Ovary (tissue), 10 donors: Measurements from ENCODE around the gene RAB22A. TPM values are rescaled to one million over a fixed set of nuclear protein-coding genes. Genes with fewer than 3 reads are reported as not detected.

ENCODE experiments used
- DNase-seq, 5 donors: peaks; one replicate each; pipeline ENCODE4 v3.0.0-alpha.2; 2019 to 2020
- H3K27ac ChIP-seq, 2 donors: fragments of 200-600 bp; one replicate each; pipeline versions ENCODE4 v1.5.1 to v1.8.0; 2019 to 2022
- H3K27me3 ChIP-seq: fragments of 200-600 bp; one replicate; pipeline ENCODE4 v1.8.0; 2022
- H3K36me3 ChIP-seq: fragments of 200-600 bp; sonication (generic); one replicate; pipeline ENCODE4 v1.5.1; 2019
- H3K4me1 ChIP-seq: one replicate; pipeline ENCODE4 v1.8.1; 2013; ENCODE audit warnings: mild to moderate bottlenecking, moderate library complexity; ENCODE audit not compliant: insufficient read depth
- H3K4me3 ChIP-seq: fragments of 200-600 bp; sonication (generic); one replicate; pipeline ENCODE4 v1.5.1; 2017
- H3K9me3 ChIP-seq, 2 donors: fragments of 200-600 bp in 1 of 2; sonication (generic) in 1 of 2; one replicate each; pipeline versions ENCODE4 v1.5.1 to v1.8.1; 2013 to 2019; ENCODE audit warnings: mild to moderate bottlenecking in 1 of 2, moderate library complexity in 1 of 2
- EP300 ChIP-seq: sonication (generic); formaldehyde crosslinking; IDR thresholded peaks from one replicate; pipeline ENCODE4 v1.6.1; 2017; ENCODE audit warnings: antibody characterized with exemption
- POLR2A ChIP-seq: fragments of 450-650 bp; IDR thresholded peaks from one replicate; pipeline ENCODE4 v1.6.1; 2017; ENCODE audit warnings: antibody characterized with exemption, mild to moderate bottlenecking, moderate library complexity
- WGBS, 3 donors: extraction: QIAGEN DNeasy Blood & Tissue Kit in 1 of 3; methylation state at CpG; one replicate each; pipeline versions ENCODE4 v1.1.5 to v1.1.7; 2013 to 2017; 5-methylcytosine and 5-hydroxymethylcytosine counted together
- intact Hi-C, 4 donors: fragments of 100-400 bp; cut with DNase I; formaldehyde crosslinking; loops; one replicate each; pipeline versions ENCODE4 v1.11.0 to v1.15.1; 2022 to 2023
- long read RNA-seq, 3 donors: library from polyadenylated mRNA in 2 of 3; unstranded in 2 of 3; transcript quantifications; one replicate each; pipeline ENCODE4 v2.0.0 and lab custom pipeline, GENCODE V29; 2021 to 2026
- polyA plus RNA-seq, 2 donors: library from polyadenylated mRNA; stranded (reverse); fragments of 200-250 nt in 1 of 2; fragments of 350-450 nt in 1 of 2; fragmentation: Illumina TruSeq in 1 of 2; extraction: RNeasy Lipid Tissue Mini Kit (QIAGEN cat#74804) in 1 of 2; gene quantifications; one replicate each; pipeline ENCODE4 v1.2.3, GENCODE V29; 2013 to 2014
- total RNA-seq, 7 donors: library from RNA; depleted of rRNA in 2 of 7; stranded (reverse); fragments of >200 nt in 2 of 7; fragmentation: NEBNext Ultra II Directional in 3 of 7; extraction: Animal tissue kit (Norgen Biotek cat#: 25700) in 3 of 7; gene quantifications; one replicate each; pipeline versions ENCODE4 v1.1.0 to v1.2.4, GENCODE V29; 2016 to 2023
- TF ChIP-seq, protein P1 (sequence below), 3 donors: fragments of 450-650 bp in 2 of 3; fragments of 200-600 bp in 1 of 3; IDR thresholded peaks; one replicate each; pipeline versions ENCODE4 v1.5.1 to v1.8.0; 2016 to 2022; ENCODE audit warnings: antibody characterized with exemption in 3 of 3, mild to moderate bottlenecking in 1 of 3
- donor health status: DM: no; HTN: no; CAD: no; lungs with moderate emphysema.
- donor health status: DM: no; HTN: no; CAD: no.
- donor health status: Bipolar disorder and iron deficiency.
- donor health status: DM: yes; HTN: yes; CAD: no.
- donor health status: DM: no; HTN: no; CAD: no.
- donor health status: DM: yes; HTN: yes; CAD: no.

Gene RAB22A, protein sequence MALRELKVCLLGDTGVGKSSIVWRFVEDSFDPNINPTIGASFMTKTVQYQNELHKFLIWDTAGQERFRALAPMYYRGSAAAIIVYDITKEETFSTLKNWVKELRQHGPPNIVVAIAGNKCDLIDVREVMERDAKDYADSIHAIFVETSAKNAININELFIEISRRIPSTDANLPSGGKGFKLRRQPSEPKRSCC
- 10 to 100 TPM; 12.1 to 25.1 (median 21.4) TPM for total RNA-seq
- polyA plus RNA-seq = 10 to 100 TPM in 1 of 2 donors, 1 to 10 TPM in 1; 6.3 to 13.3 TPM
- long read RNA-seq, donor 1, partial matches to known transcripts = 0 of 6 reads
- long read RNA-seq, donor 1, other reads (novel, unspliced or antisense) = 6 of 6 reads
- long read RNA-seq, donor 2, full-length matches to known transcripts = 27 of 27 reads
- long read RNA-seq, donor 2, partial matches to known transcripts = 0 of 27 reads
- long read RNA-seq, donor 2, other reads (novel, unspliced or antisense) = 0 of 27 reads
- long read RNA-seq, donor 3, full-length matches to known transcripts = 36 of 45 reads
- long read RNA-seq, donor 3, partial matches to known transcripts = 0 of 45 reads
- long read RNA-seq, donor 3, other reads (novel, unspliced or antisense) = 9 of 45 reads

DNA sequence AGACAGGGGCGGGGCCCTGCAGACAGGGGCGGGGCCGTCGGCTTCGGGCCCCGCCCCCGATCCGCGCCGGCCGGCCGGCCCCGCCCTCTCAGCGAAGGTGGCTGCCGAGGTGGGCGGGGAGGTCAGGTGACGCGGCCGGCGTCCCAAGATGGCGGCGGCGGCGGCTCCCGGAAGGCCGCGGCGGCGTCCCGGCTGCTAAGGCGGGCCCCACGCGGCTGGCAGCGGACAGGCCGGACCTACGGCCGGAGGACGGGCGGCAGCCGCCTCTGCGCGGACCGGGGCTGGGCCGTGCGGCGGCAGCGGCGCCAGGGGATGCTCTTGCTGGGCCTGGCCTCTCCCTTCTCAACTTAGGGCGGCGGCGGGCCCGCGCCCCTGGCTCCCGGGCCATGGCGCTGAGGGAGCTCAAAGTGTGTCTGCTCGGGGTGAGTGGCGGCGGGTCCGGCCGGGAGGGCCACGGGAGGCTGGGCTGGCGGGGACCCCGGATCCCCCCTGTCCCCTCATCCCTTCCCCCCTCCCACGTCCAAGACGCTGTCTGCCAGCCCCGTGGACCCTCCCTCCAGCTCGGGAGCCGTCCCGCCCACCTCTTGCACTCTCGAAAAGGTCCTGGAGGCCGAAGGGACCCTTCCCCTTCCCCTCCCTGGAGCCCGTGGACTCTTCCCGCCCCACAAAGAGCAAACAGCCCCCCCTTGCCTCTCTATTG is at the start of gene RAB22A:
Gene RAB22A (plus strand): TSS at position 125 of the 700 bp plus-strand sequence. CDS start 262 bp downstream, at position 387.
- Histone ChIP-seq H3K9me3 (no peaks in the 10 kb centered on the region), H3K27me3 (no peaks in the 10 kb centered on the region), H3K36me3 (no peaks in the 10 kb centered on the region), H3K27ac (peak within 1 kb of the TSS; percentile 56 to 73), H3K4me3 (peak within 1 kb of the TSS; percentile 99), H3K4me1 (peaks cover 4% of the 10 kb centered on the region)
- TF ChIP-seq EP300 = no peak
- TF ChIP-seq POLR2A = peak; percentile 78
- 0 to 1% (median 0%) methylated on average over 11 to 69 of the region's 73 CpGs for WGBS, 3 donors
- peak; percentile 78 to 89 (median 86) for DNase-seq
- intact Hi-C loops = no loop called here

DNA sequence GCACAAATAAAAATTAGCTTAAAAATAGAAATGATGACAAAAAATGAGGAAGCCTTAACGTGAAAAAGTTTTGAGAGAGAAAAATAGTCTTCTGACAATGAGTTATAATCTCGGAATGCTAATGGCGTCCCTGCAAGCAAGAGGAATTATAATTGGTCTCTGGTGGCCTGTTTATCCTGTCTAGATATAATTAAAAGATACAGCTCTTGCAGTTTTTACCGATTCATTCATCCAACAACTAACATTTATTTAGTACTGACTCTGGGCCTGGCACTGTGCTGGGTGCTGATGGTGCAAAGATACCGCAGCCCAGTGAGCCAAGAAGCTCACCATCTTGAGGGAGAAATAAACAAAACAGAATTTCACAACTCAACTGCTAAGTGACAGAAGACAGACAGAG is 49.5 kb upstream of the RAB22A start:
- no peak overlapping the region for H3K27ac ChIP-seq
- no peaks in the 10 kb centered on the region for H3K27me3 ChIP-seq
- no peak for DNase-seq
- WGBS, 3 donors = 78 to 89% (median 81%) methylated on average over 5 of the region's 5 CpGs
- H3K9me3 ChIP-seq = no peaks in the 10 kb centered on the region
- intact Hi-C loops = no loop called here
- H3K4me3 ChIP-seq = no peak overlapping the region
- TF ChIP-seq POLR2A = no peak
- TF ChIP-seq, protein P1, sequence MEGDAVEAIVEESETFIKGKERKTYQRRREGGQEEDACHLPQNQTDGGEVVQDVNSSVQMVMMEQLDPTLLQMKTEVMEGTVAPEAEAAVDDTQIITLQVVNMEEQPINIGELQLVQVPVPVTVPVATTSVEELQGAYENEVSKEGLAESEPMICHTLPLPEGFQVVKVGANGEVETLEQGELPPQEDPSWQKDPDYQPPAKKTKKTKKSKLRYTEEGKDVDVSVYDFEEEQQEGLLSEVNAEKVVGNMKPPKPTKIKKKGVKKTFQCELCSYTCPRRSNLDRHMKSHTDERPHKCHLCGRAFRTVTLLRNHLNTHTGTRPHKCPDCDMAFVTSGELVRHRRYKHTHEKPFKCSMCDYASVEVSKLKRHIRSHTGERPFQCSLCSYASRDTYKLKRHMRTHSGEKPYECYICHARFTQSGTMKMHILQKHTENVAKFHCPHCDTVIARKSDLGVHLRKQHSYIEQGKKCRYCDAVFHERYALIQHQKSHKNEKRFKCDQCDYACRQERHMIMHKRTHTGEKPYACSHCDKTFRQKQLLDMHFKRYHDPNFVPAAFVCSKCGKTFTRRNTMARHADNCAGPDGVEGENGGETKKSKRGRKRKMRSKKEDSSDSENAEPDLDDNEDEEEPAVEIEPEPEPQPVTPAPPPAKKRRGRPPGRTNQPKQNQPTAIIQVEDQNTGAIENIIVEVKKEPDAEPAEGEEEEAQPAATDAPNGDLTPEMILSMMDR (IDR thresholded peaks at IDR 0.05) = no peak
- TF ChIP-seq EP300 = no peak
- peaks cover 5% of the 10 kb centered on the region for H3K4me1 ChIP-seq
- no peaks in the 10 kb centered on the region for H3K36me3 ChIP-seq

DNA sequence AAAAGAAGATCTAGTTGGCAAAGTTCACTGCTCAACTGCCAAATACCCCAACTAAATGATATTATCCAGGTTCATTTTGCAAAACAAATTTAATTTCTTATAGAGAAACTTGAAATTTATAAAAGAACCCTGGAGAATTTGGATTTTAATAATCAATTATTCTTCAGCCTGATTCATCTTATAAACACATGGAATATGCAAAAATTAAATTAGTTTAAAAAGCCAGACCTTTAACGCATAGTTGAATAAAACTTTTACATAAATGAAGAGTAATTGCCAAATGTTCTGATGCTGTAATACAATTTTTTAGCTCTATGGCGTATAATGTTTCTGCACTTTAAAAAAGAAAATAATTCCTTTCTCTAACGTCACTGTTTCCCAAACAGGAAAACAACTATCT is 47.9 kb upstream of the RAB22A start:
- 32 to 49% (median 45%) methylated on average over 3 of the region's 3 CpGs for WGBS, 3 donors
- Histone ChIP-seq H3K27ac (no peak overlapping the region), H3K9me3 (no peaks in the 10 kb centered on the region), H3K27me3 (no peaks in the 10 kb centered on the region), H3K36me3 (no peaks in the 10 kb centered on the region), H3K4me1 (peaks cover 5% of the 10 kb centered on the region), H3K4me3 (no peak overlapping the region)
- no peak for DNase-seq
- TF ChIP-seq POLR2A = no peak
- intact Hi-C loops = no loop called here

DNA sequence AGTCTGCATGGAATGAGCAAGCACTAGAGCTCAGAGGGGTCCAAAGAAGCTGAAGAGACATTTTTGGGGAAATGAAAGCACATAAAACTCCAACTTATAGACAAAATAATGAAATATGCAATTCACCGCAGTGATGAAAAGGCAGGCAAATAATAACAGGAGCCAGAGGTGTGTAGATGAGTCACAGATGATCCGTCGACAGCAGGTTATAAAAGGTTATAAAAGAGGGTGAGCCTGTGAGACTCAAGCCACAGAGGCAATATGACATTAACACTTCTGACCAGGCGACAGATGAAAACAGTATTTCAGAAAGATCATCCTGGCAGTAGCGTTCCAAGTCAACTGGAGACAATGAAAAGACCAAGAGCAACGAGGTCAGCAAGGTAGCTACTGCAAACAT is 45.2 kb upstream of the RAB22A start:
- Histone ChIP-seq H3K4me3 (no peak overlapping the region), H3K27me3 (no peaks in the 10 kb centered on the region), H3K27ac (no peak overlapping the region), H3K36me3 (no peaks in the 10 kb centered on the region), H3K4me1 (peaks cover 5% of the 10 kb centered on the region), H3K9me3 (no peaks in the 10 kb centered on the region)
- intact Hi-C loops = no loop called here
- DNase-seq = no peak
- TF ChIP-seq, protein P1 (IDR thresholded peaks at IDR 0.05) = no peak
- TF ChIP-seq EP300 (no peak), POLR2A (no peak)
- WGBS, 3 donors = 93 to 94% (median 94%) methylated on average over 6 of the region's 6 CpGs

DNA sequence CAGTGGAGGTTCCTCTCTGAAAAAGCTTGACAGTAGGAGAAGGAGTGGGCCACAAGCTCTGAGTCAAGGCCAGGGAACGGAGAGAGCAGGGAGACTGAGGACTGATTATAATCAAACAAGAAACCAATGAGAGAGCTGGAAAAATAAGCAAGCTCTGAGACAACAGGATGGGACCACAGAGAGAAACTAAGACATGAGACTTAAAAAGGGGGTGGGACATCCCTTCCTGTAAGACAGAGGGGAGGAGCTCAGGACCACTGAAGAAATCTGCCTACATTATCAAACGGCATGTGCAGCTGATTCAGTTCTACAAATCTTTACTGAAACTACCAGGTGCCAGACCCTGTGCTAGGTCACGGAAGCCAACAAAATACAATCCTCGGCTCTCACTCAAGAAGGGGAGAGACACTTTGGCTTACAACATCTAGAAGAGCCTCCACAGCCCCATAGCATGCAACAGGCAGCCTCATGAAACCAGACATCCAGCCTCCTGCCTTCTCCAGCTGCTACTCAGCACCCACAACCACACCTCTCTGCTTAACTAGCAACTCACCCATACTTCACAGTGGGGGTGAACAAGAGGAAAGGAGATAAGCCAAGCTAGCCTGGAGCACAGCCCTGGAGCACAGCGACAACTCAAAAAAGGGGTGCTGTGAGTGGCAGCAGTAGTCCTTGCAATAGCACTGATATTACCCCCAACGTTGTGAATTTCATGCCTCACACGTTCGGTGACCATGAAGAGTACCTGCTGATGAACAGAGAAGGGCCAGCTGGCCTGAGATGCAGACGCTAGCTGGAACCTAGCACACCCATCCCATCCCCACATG is 41.9 kb upstream of the RAB22A start:
- H3K4me3 ChIP-seq = no peak overlapping the region
- intact Hi-C loops = no loop called here
- no peaks in the 10 kb centered on the region for H3K4me1 ChIP-seq
- no peaks in the 10 kb centered on the region for H3K9me3 ChIP-seq
- DNase-seq = no peak
- no peak overlapping the region for H3K27ac ChIP-seq
- TF ChIP-seq, protein P1 (IDR thresholded peaks at IDR 0.05) = no peak
- TF ChIP-seq EP300 (no peak), POLR2A (no peak)
- WGBS, 3 donors = 81 to 87% (median 82%) methylated on average over 9 of the region's 9 CpGs
- no peaks in the 10 kb centered on the region for H3K36me3 ChIP-seq
- no peaks in the 10 kb centered on the region for H3K27me3 ChIP-seq
